GM12874 (cell line): Measurements from ENCODE around the gene ABCB8.

Experiments
- CTCF ChIP-seq: IDR thresholded peaks from 2 replicates; pipeline ENCODE4 v1.5.1; 2011; ENCODE audit warnings: low read depth, mild to moderate bottlenecking, control low read depth, low read length, moderate library complexity; ENCODE audit not compliant: insufficient read depth

Gene ABCB8

GRCh38 chr7:151008143-151008510 lies 20.1 kb upstream of the ABCB8 start:
- TF ChIP-seq CTCF, result no peak

GRCh38 chr7:151008511-151009323 lies 19.5 kb upstream of the ABCB8 start:
- peak; percentile 96 for TF ChIP-seq CTCF

- TF ChIP-seq CTCF, result no peak
Observed at GRCh38 chr7:151009327-151010036, 18.8 kb upstream of the ABCB8 start.

- TF ChIP-seq CTCF, result no peak
Observed at GRCh38 chr7:151010037-151010306, 18.3 kb upstream of the ABCB8 start.

GRCh38 chr7:151010307-151011096 lies 17.7 kb upstream of the ABCB8 start:
- TF ChIP-seq CTCF, result no peak

- TF ChIP-seq CTCF, result no peak
Observed at GRCh38 chr7:151011097-151011409, 17.2 kb upstream of the ABCB8 start.

- no peak for TF ChIP-seq CTCF
Observed at GRCh38 chr7:151012031-151012692, 16.1 kb upstream of the ABCB8 start.
